Measurements from ENCODE around the gene TMEM51.

The TMEM51 gene

GRCh38 chr1:15110128-15110866, 43.2 kb upstream of the TMEM51 start:
- FAIRE-seq = no peak
- TF ChIP-seq CTCF (IDR thresholded peaks at IDR 0.05; ENCODE audit: insufficient read depth, missing control alignments) = no peak
- no peak for DNase-seq (ENCODE audit: insufficient read length, low spot score)

DNA sequence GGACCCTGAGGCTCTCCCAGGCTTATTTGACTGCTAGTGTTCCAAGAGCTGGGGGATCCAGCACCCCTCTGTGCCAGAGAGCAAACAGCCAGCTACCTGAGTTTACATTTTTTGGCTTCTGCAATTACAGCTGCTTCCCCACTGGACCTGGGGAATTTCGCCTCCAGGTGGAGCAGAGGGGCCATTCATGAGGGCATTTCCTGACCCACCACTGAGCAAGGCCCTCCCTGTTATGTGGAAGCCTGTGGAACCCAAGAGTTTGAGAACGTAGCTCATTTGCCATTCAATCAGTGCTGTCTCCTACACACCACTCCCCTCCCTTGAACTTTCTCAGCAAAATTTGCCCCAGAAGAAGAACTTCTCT, 42.7 kb upstream of the TMEM51 start:
- DNase-seq (ENCODE audit: insufficient read length, low spot score) = no peak
- FAIRE-seq = no peak
- TF ChIP-seq CTCF (IDR thresholded peaks at IDR 0.05; ENCODE audit: insufficient read depth, missing control alignments) = no peak

GRCh38 chr1:15113146-15113545, 40.4 kb upstream of the TMEM51 start:
- DNase-seq (ENCODE audit: insufficient read length, low spot score) = no peak
- no peak for FAIRE-seq
- TF ChIP-seq CTCF (IDR thresholded peaks at IDR 0.05; ENCODE audit: insufficient read depth, missing control alignments) = no peak

GRCh38 chr1:15114884-15115283, 38.7 kb upstream of the TMEM51 start:
- FAIRE-seq (no peak), DNase-seq (ENCODE audit: insufficient read length, low spot score) (no peak)
- no peak for TF ChIP-seq CTCF (IDR thresholded peaks at IDR 0.05; ENCODE audit: insufficient read depth, missing control alignments)

DNA sequence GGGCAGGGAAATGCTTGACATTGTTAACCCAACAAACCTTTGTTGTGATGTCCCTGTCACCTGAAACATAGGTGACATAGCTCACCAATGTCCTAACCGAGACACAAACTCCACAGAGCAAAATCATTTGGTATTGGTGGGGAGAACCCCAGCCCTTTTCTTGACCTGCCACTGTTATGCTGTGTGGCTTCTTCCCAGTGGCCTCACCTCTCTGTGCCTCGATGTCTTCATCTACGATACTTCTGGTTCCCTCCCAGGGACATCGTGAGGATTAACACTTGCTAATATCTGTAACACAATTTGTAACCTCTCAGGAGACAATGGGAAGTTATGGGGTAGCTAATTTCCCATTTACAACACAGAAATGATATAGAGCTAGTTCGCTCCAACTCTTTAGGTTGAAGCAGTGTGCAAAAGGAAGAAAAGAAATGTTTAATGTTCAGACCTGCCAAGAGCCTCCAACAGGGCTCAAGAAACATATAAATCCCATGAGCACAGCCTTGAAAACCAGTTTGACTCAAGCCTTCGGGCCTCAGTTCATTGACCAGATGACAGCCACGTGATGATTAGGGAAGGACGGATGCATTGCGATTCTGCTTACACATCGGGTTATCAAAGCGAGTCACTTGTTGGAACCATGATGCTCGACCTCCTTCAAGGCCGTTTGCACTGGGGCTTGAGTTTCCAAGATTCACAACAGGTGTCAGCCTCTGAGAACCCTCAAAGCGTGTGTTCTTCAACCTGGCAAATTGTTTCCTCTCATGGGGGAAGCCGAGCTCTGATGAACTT, 37.8 kb upstream of the TMEM51 start:
- DNase-seq (ENCODE audit: insufficient read length, low spot score) (no peak), FAIRE-seq (no peak)
- no peak for TF ChIP-seq CTCF (IDR thresholded peaks at IDR 0.05; ENCODE audit: insufficient read depth, missing control alignments)

GRCh38 chr1:15116966-15117365, 36.6 kb upstream of the TMEM51 start:
- FAIRE-seq (no peak), DNase-seq (ENCODE audit: insufficient read length, low spot score) (no peak)
- no peak for TF ChIP-seq CTCF (IDR thresholded peaks at IDR 0.05; ENCODE audit: insufficient read depth, missing control alignments)
